ENCODE measurements around the gene CTSE.

The CTSE gene

GRCh38 chr1:206029484-206029883, 5.8 kb upstream of the CTSE start:
- no peak overlapping the region for H3K4me3 ChIP-seq (ENCODE audit: low read depth in 1 of 2, low read length in 2 of 2)
- H3K4me1 ChIP-seq (ENCODE audit: control insufficient read depth in 1 of 2, insufficient read depth in 2 of 2, low read length in 2 of 2), result no peaks in the 10 kb centered on the region
- no peaks in the 10 kb centered on the region for H3K27me3 ChIP-seq (ENCODE audit: low read depth, low read length)
- H3K9me3 ChIP-seq (ENCODE audit: control insufficient read depth in 1 of 2, low read length in 2 of 2), result no peaks in the 10 kb centered on the region
- no peak overlapping the region for H3K27ac ChIP-seq (ENCODE audit: low read length)
- no peaks in the 10 kb centered on the region for H3K36me3 ChIP-seq (ENCODE audit: control insufficient read depth in 1 of 2, insufficient read depth in 2 of 2, low read length in 2 of 2)

DNA sequence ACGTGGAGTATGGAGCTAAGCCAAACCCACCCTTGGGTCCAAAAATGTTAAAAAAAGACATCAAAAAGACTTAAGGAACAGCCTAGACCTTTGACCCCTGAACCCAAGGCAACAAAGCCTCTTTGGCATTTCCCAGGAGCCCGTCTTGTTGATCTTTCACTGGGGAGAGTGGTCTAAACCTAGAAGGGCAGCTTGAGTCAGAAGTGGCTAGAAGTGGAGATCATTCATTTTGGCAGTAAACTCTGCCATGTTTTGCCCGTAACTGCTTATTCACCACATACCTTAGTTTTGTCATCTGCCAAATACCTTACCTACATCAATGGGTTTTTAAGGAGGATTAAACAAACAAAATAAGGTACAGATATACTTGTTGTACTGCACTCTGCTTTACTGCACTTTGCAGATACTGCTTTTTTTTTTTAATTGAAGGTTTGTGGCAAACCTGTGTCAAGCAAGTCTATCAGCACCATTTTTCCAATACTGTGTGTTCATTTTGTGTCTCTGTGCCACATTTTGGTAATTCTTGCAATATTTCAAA, 1.7 kb upstream of the CTSE start:
- H3K4me3 ChIP-seq (ENCODE audit: low read depth in 1 of 2, low read length in 2 of 2), result no peak overlapping the region
- H3K4me1 ChIP-seq (ENCODE audit: control insufficient read depth in 1 of 2, insufficient read depth in 2 of 2, low read length in 2 of 2), result no peaks in the 10 kb centered on the region
- H3K36me3 ChIP-seq (ENCODE audit: control insufficient read depth in 1 of 2, insufficient read depth in 2 of 2, low read length in 2 of 2), result no peaks in the 10 kb centered on the region
- H3K27me3 ChIP-seq (ENCODE audit: low read depth, low read length), result no peaks in the 10 kb centered on the region
- no peak overlapping the region for H3K27ac ChIP-seq (ENCODE audit: low read length)
- no peaks in the 10 kb centered on the region for H3K9me3 ChIP-seq (ENCODE audit: control insufficient read depth in 1 of 2, low read length in 2 of 2)

GRCh38 chr1:206022766-206023165, 929 bp downstream of the CTSE start:
- Histone ChIP-seq H3K36me3 (ENCODE audit: control insufficient read depth in 1 of 2, insufficient read depth in 2 of 2, low read length in 2 of 2) (no peaks in the 10 kb centered on the region), H3K4me1 (ENCODE audit: control insufficient read depth in 1 of 2, insufficient read depth in 2 of 2, low read length in 2 of 2) (no peaks in the 10 kb centered on the region), H3K27me3 (ENCODE audit: low read depth, low read length) (no peaks in the 10 kb centered on the region), H3K9me3 (ENCODE audit: control insufficient read depth in 1 of 2, low read length in 2 of 2) (no peaks in the 10 kb centered on the region), H3K4me3 (ENCODE audit: low read depth in 1 of 2, low read length in 2 of 2) (no peak overlapping the region), H3K27ac (ENCODE audit: low read length) (no peak overlapping the region)

- H3K27me3 ChIP-seq (ENCODE audit: low read depth, low read length), result no peaks in the 10 kb centered on the region
- H3K36me3 ChIP-seq (ENCODE audit: control insufficient read depth in 1 of 2, insufficient read depth in 2 of 2, low read length in 2 of 2), result no peaks in the 10 kb centered on the region
- H3K27ac ChIP-seq (ENCODE audit: low read length), result no peak overlapping the region
- no peaks in the 10 kb centered on the region for H3K4me1 ChIP-seq (ENCODE audit: control insufficient read depth in 1 of 2, insufficient read depth in 2 of 2, low read length in 2 of 2)
- H3K9me3 ChIP-seq (ENCODE audit: control insufficient read depth in 1 of 2, low read length in 2 of 2), result no peaks in the 10 kb centered on the region
- H3K4me3 ChIP-seq (ENCODE audit: low read depth in 1 of 2, low read length in 2 of 2), result no peak overlapping the region
Measured at GRCh38 chr1:206021626-206022365, 1.9 kb downstream of the CTSE start.

DNA sequence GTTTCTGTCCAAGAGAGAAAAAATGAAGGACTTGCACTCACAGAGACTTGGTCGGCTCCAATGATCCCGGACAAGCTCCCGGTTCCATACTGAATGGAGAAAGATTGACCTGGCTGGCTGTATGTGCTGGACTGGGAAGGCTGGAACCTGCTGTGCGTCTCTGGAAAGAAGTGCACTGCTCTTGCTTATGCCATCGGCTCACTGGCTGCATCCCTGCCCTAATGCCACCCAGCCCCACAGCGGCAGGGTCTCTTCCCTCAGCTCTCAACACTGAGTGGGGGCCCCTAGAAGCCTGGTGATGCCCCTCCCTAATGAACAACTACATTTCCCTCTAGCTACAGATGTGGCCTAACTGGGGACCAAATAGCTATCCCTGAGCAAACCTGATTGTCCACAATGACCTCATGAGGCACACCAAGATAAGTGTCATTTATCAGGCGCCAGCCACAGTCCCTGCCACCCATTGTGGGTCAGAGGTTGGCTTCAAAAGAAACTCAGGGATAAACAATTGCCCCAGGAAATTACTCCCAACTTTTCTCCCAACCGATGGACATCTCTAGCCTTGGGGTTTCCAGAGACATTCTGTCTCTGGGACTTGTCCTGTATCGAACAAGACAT, 2.6 kb downstream of the CTSE start:
- H3K4me1 ChIP-seq (ENCODE audit: control insufficient read depth in 1 of 2, insufficient read depth in 2 of 2, low read length in 2 of 2), result no peaks in the 10 kb centered on the region
- no peaks in the 10 kb centered on the region for H3K36me3 ChIP-seq (ENCODE audit: control insufficient read depth in 1 of 2, insufficient read depth in 2 of 2, low read length in 2 of 2)
- no peaks in the 10 kb centered on the region for H3K27me3 ChIP-seq (ENCODE audit: low read depth, low read length)
- H3K9me3 ChIP-seq (ENCODE audit: control insufficient read depth in 1 of 2, low read length in 2 of 2), result no peaks in the 10 kb centered on the region
- H3K27ac ChIP-seq (ENCODE audit: low read length), result no peak overlapping the region
- H3K4me3 ChIP-seq (ENCODE audit: low read depth in 1 of 2, low read length in 2 of 2), result no peak overlapping the region

DNA sequence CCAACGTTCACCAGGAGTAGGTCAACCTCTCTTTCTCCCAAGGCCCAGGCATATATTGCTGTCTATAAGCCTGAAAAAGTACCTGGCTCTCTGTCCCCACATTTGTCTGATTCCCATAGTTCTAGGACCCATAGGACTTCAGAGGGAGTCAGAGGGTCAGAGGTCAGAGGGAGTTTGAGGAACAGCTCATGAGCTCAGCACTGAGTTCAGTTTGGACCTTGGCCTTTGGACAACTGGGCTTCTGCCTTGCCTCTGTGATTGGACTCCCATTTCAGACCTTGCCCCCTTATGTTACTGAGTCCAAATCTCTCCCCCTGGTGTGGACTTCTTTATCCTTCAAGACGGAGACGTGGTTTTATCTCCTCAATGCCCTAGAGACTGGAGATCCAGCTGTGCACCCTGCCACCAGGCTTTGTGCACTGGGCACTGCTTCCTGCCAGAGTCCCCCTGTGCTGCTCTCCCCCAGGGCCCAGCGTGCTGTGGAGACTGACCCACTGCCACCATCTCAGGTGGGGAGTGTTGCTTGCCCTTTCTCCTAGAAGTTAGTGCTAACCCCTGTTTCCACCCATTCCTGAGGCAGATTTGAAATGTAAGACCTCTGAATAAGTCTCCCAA, 3.2 kb downstream of the CTSE start:
- H3K27ac ChIP-seq (ENCODE audit: low read length), result no peak overlapping the region
- no peaks in the 10 kb centered on the region for H3K36me3 ChIP-seq (ENCODE audit: control insufficient read depth in 1 of 2, insufficient read depth in 2 of 2, low read length in 2 of 2)
- H3K4me1 ChIP-seq (ENCODE audit: control insufficient read depth in 1 of 2, insufficient read depth in 2 of 2, low read length in 2 of 2), result no peaks in the 10 kb centered on the region
- no peaks in the 10 kb centered on the region for H3K9me3 ChIP-seq (ENCODE audit: control insufficient read depth in 1 of 2, low read length in 2 of 2)
- no peaks in the 10 kb centered on the region for H3K27me3 ChIP-seq (ENCODE audit: low read depth, low read length)
- no peak overlapping the region for H3K4me3 ChIP-seq (ENCODE audit: low read depth in 1 of 2, low read length in 2 of 2)

GRCh38 chr1:206015071-206015470, 8.6 kb downstream of the CTSE start:
- peaks cover 0 to 9% of the 10 kb centered on the region in 2 donors for H3K4me1 ChIP-seq (ENCODE audit: control insufficient read depth in 1 of 2, insufficient read depth in 2 of 2, low read length in 2 of 2)
- H3K9me3 ChIP-seq (ENCODE audit: control insufficient read depth in 1 of 2, low read length in 2 of 2), result no peaks in the 10 kb centered on the region
- H3K36me3 ChIP-seq (ENCODE audit: control insufficient read depth in 1 of 2, insufficient read depth in 2 of 2, low read length in 2 of 2), result no peaks in the 10 kb centered on the region
- H3K27ac ChIP-seq (ENCODE audit: low read length), result no peak overlapping the region
- no peak overlapping the region for H3K4me3 ChIP-seq (ENCODE audit: low read depth in 1 of 2, low read length in 2 of 2)
- H3K27me3 ChIP-seq (ENCODE audit: low read depth, low read length), result no peaks in the 10 kb centered on the region

DNA sequence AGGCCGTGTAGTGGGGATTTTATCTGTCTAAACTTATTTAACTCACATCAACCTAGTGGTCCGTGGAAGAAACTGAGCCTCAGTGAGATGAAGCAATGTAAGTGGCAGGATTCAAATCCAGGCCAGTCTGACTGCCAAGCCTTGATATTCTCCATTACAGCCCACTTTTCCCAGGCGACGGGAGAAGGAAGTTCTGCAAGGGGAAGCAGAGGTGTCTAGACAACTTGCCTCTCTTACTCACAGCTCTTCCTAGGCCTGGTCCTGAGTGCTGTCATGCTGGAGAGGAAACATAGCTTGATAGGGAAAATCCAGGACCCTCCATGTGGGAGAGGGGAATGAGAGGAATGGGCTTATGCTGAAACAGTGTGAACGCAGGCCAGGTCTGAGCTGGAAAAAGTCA, 9.1 kb downstream of the CTSE start:
- H3K9me3 ChIP-seq (ENCODE audit: control insufficient read depth in 1 of 2, low read length in 2 of 2), result no peaks in the 10 kb centered on the region
- no peaks in the 10 kb centered on the region for H3K36me3 ChIP-seq (ENCODE audit: control insufficient read depth in 1 of 2, insufficient read depth in 2 of 2, low read length in 2 of 2)
- peaks cover 0 to 9% of the 10 kb centered on the region in 2 donors for H3K4me1 ChIP-seq (ENCODE audit: control insufficient read depth in 1 of 2, insufficient read depth in 2 of 2, low read length in 2 of 2)
- no peaks in the 10 kb centered on the region for H3K27me3 ChIP-seq (ENCODE audit: low read depth, low read length)
- H3K4me3 ChIP-seq (ENCODE audit: low read depth in 1 of 2, low read length in 2 of 2), result no peak overlapping the region
- no peak overlapping the region for H3K27ac ChIP-seq (ENCODE audit: low read length)

DNA sequence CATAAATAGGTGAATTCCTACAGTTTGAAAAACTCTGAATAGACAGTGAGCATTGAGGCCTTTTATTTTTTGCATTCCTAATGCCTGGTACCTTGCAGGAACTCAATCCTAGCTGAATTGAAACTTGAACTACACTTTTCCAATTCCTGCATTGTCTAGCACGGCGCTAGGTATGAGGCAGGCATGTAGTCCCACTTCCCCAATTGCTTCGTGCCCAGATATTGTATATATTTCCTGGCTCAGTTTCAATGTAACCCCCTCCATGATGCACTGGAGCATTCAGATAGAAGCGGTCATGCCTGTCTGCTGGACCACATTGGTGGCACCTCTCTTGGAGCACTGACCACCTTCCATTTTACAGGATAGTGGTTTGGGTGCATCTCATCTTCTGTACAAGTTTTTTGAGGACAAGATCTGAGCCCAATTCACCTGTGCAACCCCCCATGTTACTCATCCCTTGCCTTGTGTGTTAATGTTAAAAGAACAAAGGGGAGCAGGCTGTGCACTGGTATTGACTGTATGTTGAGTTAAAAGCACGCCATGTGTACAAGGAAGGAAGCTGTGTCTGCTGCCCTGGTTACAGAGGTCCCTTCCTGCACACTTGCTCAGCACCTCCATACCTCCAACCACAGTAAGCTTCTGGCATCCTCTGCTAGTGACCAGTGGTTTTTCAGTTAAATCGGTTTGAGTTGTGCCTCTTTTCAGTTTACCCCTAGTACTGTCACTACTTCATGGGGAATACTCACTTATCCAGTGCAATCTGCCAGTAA, 10.5 kb downstream of the CTSE start:
- no peaks in the 10 kb centered on the region for H3K9me3 ChIP-seq (ENCODE audit: control insufficient read depth in 1 of 2, low read length in 2 of 2)
- no peak overlapping the region for H3K27ac ChIP-seq (ENCODE audit: low read length)
- no peaks in the 10 kb centered on the region for H3K36me3 ChIP-seq (ENCODE audit: control insufficient read depth in 1 of 2, insufficient read depth in 2 of 2, low read length in 2 of 2)
- H3K27me3 ChIP-seq (ENCODE audit: low read depth, low read length), result no peaks in the 10 kb centered on the region
- H3K4me3 ChIP-seq (ENCODE audit: low read depth in 1 of 2, low read length in 2 of 2), result no peak overlapping the region
- peaks cover 0 to 9% of the 10 kb centered on the region in 2 donors for H3K4me1 ChIP-seq (ENCODE audit: control insufficient read depth in 1 of 2, insufficient read depth in 2 of 2, low read length in 2 of 2)

DNA sequence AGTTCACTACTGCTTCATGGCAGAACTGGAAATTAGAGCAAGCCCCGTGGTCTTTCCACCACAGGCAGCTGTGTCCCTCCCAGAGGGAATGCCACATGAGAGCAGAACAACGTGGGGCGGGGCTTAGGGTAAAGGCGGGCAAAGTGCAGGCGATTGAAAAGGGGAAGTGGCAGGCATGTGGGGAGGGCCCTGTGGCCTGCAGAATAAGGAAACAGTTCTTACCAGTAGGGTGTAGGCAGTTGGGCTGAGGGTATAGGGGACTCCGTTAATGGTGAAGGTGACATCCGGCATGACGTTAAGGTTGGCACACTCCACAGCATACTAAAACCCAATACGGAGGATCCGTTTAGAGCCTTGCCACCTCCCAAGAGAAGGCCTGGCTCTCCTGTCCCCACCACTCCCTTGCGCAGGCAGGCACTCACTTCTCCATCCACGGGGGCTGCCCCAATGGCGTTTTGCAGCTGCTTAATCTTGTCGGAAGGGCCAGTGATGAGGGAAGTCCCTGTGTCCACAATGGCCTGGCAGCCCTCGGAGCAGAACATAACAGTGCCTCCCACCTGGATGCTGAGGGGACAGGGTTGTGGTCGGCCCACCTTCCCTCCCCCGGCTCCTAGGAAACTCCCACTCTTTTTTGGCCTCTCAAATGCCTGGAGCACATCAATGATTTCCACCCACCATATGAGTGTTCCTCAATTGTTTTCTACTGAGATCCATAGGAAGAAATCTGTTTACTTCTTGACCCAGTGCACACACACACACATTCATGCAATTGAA, 11.4 kb downstream of the CTSE start:
- no peak overlapping the region for H3K27ac ChIP-seq (ENCODE audit: low read length)
- H3K4me1 ChIP-seq (ENCODE audit: control insufficient read depth in 1 of 2, insufficient read depth in 2 of 2, low read length in 2 of 2), result peaks cover 0 to 9% of the 10 kb centered on the region in 2 donors
- no peaks in the 10 kb centered on the region for H3K9me3 ChIP-seq (ENCODE audit: control insufficient read depth in 1 of 2, low read length in 2 of 2)
- no peaks in the 10 kb centered on the region for H3K27me3 ChIP-seq (ENCODE audit: low read depth, low read length)
- no peaks in the 10 kb centered on the region for H3K36me3 ChIP-seq (ENCODE audit: control insufficient read depth in 1 of 2, insufficient read depth in 2 of 2, low read length in 2 of 2)
- no peak overlapping the region for H3K4me3 ChIP-seq (ENCODE audit: low read depth in 1 of 2, low read length in 2 of 2)

Measured in muscle layer of duodenum (tissue), 2 donors.